8988T (cell line): ENCODE results near the gene CMKLR1.

ENCODE experiments used
- DNase-seq: peaks from one replicate; pipeline ENCODE4 v3.0.0; 2011

The CMKLR1 gene

DNA sequence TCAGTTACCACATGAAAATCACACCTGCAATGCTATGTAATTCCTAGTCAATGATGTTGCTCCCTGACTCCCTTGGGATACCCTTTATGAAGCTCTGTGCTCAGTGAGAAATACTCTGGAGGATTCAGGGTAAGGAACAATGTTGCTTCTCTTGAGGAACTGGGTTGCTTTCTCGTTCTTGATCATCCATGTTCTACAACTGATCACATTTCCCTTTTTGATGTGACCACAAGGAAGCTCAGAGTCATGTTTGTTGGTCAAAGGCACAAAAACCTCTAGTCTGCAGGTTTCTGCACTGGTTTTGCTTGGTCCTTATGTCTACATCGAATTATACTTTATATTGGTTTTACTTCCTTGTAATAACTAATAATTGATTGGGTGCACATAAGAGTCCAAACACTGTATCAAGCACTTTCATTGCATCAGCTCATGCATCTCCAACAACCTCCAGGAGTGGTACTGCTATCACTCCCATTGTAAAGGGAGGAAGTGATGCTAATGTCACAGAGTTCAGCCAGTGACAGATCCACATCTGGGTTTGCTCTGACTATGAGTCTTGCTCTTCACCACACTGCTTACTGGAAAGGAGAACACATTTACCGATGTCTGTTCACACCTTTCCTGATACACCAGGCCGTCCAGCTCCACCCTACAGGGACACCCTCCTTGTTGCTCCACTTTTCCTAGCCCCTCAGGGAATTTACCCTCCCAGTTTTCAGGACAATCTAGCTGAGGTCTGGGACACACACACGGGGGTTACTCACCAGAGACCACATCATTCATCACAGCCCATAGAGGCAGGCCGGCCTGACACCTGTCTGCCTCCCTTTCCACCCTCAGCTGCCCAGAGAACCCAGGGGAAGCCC, 41.0 kb downstream of the CMKLR1 start:
- no peak for DNase-seq

- no peak for DNase-seq
Measured at GRCh38 chr12:108297424-108297823, 41.7 kb downstream of the CMKLR1 start.

DNA sequence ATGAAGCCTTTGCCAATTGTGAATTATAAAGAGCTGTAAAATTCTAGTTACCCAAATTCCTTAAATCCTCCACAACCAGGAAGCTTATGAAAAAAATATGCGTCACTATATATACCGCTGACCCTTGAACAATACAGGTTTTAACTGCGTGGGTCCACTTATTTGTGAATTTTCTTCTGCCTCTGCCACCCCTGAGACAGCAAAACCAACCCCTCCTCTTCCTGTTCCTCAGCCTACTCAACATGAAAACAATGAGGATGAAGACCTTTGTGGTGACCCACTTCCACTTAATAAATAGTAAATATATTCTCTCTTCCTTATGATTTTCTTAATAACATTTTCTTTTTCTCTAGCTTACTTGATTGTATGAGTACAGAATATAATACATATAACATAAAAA, 42.2 kb downstream of the CMKLR1 start:
- DNase-seq, result no peak

DNA sequence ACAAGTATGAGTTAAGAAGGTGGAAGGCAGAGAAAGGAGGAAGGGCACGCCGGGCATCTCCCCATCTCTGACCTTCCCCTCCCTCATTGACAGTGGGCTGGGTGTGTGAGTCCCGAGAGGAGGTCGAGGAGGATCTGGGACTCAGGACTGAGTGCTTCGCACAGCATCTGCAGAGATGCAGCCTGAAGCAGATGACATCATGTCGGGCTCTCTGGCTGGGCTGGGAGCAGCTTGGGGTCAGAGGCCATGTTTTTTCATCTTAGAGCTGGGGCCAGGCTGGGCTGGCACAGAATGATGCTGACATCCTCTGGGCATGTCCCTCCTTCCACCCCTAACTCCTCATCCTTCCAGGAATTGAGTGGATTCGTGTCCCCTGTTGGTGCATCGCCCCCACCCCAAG, 43.5 kb downstream of the CMKLR1 start:
- DNase-seq, result no peak

- no peak for DNase-seq
Measured at GRCh38 chr12:108289350-108290161, 49.6 kb downstream of the CMKLR1 start.

GRCh38 chr12:108287227-108287626, 51.9 kb downstream of the CMKLR1 start:
- DNase-seq, result no peak

GRCh38 chr12:108285016-108285415, 54.1 kb downstream of the CMKLR1 start:
- DNase-seq, result no peak

DNA sequence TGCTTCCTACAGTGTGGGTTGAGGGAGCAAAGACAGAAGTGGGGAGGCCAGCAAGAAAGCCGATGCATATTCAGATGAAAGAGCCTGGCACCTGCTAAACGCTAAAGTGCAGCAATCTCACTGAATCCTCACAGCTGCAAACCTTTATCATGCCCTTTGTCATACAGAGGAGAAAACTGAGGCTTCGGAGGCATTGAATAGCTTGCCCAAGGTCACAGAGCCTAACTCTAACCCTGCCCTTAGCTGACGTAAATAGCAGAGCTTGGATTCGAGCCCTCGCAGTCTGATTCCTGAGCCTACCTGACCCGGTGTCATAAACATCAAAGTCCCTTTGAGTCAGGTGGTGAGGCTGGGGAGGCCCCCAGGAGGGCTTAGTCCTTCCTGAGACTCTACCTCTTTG, 54.9 kb downstream of the CMKLR1 start:
- no peak for DNase-seq

- DNase-seq, result no peak
Measured at GRCh38 chr12:108282676-108283075, 56.4 kb downstream of the CMKLR1 start.

DNA sequence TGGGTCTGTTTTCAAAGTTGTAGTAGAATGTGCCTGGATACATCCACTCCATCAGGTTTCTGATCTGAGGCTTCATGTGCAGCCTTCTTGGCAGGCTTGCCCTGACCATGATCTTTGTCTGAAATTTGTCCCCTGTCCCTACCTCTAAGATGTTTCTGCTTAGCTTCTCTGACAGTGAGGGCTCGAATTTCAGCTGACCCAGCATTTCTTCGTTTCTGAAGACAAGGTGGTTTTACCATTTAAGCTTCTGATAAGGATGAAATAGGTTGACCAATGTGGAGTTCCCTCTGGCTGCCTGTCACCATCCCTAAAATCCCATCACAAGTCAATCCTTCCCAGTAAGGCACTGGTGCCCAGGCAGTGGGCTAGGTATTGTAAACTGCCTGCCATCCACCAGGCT, 57.0 kb downstream of the CMKLR1 start:
- DNase-seq, result no peak

- DNase-seq, result no peak
Measured at GRCh38 chr12:108277613-108278012, 61.5 kb downstream of the CMKLR1 start.

- no peak for DNase-seq
Measured at GRCh38 chr12:108273217-108273616, 65.9 kb downstream of the CMKLR1 start.

DNA sequence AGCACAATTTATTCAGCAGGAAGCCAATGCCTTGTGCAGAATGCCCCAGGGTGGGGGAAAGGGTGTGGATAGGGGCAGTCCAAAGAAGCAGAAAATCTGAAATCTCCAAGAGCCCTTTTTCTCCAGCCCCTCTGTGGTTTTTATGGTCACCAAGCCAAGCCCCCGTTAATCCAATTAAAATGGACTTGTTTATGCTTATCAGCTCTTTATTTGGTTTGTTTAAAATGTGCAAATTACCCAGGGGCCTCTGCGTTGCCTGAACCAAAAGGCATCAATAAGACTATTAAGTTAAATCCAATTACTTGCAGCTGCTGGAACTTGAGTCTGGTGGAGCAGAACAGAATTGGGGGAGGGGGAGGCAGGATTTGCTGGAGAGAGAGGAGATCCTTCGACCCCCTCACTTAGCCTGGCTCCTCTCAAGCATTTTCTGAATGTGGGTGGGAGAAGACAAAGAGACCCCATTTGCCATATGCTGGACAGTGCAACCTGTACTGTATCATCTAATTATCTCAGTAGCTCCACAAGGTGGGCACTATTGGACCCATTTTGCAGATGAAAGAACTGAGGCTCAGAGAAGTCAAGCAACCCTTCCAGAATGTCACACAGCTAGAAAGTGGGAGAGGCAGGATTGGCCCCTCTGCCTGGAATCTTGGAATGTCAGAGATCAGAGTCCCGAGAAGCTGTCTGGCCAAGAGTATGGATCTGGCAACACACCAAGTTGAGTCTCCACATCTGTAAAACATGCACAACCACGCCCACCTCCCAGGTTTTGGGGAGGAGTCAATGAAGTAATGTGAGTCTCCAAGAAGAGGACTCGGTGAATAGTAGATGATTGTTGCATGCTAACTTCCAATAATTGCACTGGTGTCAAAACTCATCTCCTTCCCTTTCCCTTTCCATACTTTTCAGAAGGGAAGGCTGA, 66.9 kb downstream of the CMKLR1 start:
- DNase-seq, result no peak

DNA sequence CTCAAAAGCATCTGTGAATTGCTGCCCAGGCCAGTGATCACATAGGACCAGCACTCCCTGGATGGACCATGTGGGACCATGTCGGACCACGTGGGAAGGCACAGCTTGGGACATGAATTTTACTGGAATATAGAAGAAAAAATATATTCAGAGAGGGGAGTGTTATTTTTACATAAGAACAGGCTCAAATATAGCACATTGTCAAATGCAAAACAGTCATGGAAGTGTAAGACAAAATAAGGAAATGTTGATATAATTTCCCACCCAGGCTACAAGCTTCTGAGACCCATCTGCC, 68.3 kb downstream of the CMKLR1 start:
- DNase-seq, result no peak

GRCh38 chr12:108270035-108270848, 68.9 kb downstream of the CMKLR1 start:
- no peak for DNase-seq

DNA sequence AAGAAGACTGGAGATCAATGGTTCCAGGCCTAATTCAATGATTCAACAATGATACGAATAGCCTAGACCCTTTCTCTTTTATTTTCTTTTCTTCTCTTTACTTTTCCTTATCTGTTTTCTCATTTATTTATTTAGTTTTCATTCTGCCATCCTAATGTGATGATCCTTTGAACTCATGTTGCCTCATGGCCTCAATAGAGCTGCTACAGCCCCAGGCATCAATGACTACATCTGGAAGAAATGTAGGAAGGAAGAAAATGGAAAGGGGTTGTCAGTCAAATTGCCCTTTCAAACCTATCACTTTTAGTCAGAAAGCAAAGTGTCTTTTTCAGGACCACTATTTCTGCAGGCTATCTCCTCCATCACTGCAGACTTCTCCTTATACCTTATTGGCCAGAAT, 69.9 kb downstream of the CMKLR1 start:
- DNase-seq, result no peak

DNA sequence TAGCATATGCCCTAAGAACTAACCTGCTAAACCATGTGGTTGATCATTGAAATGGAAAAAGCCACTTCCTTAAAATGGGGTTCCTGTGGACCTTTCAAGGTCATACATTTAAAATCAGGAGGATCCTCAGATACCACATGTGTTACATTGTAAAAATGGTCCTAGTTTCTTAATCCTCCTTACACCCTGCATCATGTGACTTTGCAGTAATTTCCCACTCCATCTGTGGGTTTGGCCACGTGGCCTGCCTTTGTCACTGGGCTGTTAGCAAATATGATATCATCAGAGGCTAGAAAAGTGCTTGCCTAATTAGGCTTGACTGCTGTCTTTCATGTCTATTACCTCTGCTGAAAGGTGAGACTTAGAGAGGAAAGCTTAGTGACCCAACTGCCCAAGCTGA, 70.7 kb downstream of the CMKLR1 start:
- no peak for DNase-seq

DNA sequence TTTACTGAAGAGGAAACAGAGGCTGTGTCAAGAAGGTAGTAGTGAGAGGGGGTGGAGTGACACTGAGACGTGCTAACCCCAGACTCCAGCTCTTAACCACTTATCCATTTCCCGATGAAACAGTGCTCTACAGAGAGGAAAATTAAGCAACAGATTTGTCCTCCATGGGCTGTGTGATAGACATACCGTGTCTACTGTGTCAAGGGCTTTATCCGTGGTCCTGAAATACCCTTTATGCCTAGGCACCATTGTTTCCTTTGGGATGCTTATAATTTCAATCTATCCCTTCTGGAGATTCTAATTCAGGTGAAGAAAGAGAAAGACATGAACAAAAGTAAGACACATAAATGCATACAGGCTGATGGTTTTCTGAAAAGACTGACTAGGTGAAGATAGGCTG, 71.7 kb downstream of the CMKLR1 start:
- no peak for DNase-seq

GRCh38 chr12:108266131-108266530, 73.0 kb downstream of the CMKLR1 start:
- DNase-seq, result no peak

DNA sequence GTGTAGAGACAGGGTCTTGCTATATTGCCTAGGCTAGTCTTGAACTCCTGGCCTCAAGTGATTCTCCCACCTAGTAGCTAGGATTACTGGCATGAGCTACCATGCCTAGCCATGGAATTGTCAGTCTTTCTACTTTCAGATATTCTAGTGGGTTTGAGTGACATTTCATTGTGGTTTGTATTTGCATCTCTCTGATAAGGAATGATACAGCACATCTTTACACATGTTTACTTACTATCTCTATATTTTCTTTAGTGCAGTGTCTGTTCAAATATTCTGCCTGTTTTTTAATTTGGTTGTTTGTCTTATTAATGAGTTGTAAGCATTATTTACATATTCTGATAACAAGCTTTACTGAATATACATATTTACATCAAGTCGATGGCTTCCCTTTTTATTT, 73.6 kb downstream of the CMKLR1 start:
- DNase-seq, result no peak

DNA sequence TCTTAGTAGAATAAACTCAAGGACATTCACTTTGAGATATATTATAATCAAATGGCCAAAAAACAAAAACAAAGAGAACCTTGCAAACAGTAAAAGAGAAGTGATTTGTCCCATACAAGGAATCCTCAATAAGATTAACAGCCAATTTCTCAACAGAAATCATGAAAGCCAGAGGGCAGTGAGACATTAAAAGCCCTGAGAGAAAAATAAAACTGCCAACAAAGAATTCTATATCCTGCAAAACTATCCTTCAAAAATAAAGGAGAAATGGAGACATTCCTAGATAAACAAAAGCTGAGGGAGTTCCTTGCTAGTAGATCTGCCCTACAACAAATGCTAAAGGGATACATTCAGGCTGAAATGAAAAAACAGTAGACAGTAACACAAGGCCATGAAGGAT, 78.1 kb downstream of the CMKLR1 start:
- DNase-seq, result no peak

GRCh38 chr12:108260039-108260438, 79.1 kb downstream of the CMKLR1 start:
- no peak for DNase-seq
